GM21423 (cell line): ENCODE results near the gene PSMG3.
A peak's percentile ranks its signal among the peaks of the same experiment; 100 is the strongest.

Experiments used
- ATAC-seq: cut with Tn5 transposase; IDR thresholded peaks from one replicate; pipeline ENCODE4 v1.9.1; 2021; ENCODE audit warnings: mild to moderate bottlenecking, moderate library complexity; ENCODE audit not compliant: unreplicated experiment

PSMG3 gene

GRCh38 chr7:1569833-1570632 lies at the start of gene PSMG3:
PSMG3 (minus strand) TSS chr7:1570032; CDS start chr7:1569339, 693 bp downstream.
- peak; percentile 85 for ATAC-seq

GRCh38 chr7:1618475-1618874 lies 48.6 kb upstream of the PSMG3 start:
- no peak for ATAC-seq

- no peak for ATAC-seq
These were observed 48.1 kb upstream of the PSMG3 start for GRCh38 chr7:1617957-1618356.

- no peak for ATAC-seq
These were observed 46.9 kb upstream of the PSMG3 start for GRCh38 chr7:1616741-1617140.

GRCh38 chr7:1611708-1612241 lies 41.9 kb upstream of the PSMG3 start:
- no peak for ATAC-seq

- no peak for ATAC-seq
These were observed 41.0 kb upstream of the PSMG3 start for GRCh38 chr7:1610678-1611302.

- ATAC-seq, result no peak
These were observed 40.3 kb upstream of the PSMG3 start for GRCh38 chr7:1610013-1610677.

GRCh38 chr7:1609023-1609422 lies 39.2 kb upstream of the PSMG3 start:
- no peak for ATAC-seq

GRCh38 chr7:1608318-1608717 lies 38.5 kb upstream of the PSMG3 start:
- no peak for ATAC-seq

GRCh38 chr7:1607696-1608095 lies 37.9 kb upstream of the PSMG3 start:
- ATAC-seq, result no peak

GRCh38 chr7:1607001-1607400 lies 37.2 kb upstream of the PSMG3 start:
- no peak for ATAC-seq

GRCh38 chr7:1604383-1604782 lies 34.6 kb upstream of the PSMG3 start:
- ATAC-seq, result no peak

- ATAC-seq, result no peak
These were observed 33.8 kb upstream of the PSMG3 start for GRCh38 chr7:1603346-1604225.

GRCh38 chr7:1602386-1602785 lies 32.6 kb upstream of the PSMG3 start:
- no peak for ATAC-seq

GRCh38 chr7:1601956-1602355 lies 32.1 kb upstream of the PSMG3 start:
- ATAC-seq, result no peak

- ATAC-seq, result no peak
These were observed 30.0 kb upstream of the PSMG3 start for GRCh38 chr7:1599640-1600395.

- no peak for ATAC-seq
These were observed 29.3 kb upstream of the PSMG3 start for GRCh38 chr7:1598961-1599639.

GRCh38 chr7:1598286-1598685 lies 28.5 kb upstream of the PSMG3 start:
- ATAC-seq, result no peak

- ATAC-seq, result no peak
These were observed 28.0 kb upstream of the PSMG3 start for GRCh38 chr7:1597791-1598190.
